H1 (cell line): ENCODE results near the gene PAQR8. TPM values are rescaled to one million over a fixed set of nuclear protein-coding genes. Genes with fewer than 3 reads are reported as not detected.

ENCODE experiments used
- CTCF ChIA-PET: fragments of 300-600 bp; sonication (Branson Sonifier 250); formaldehyde crosslinking; loops from one replicate; lab custom pipeline; 2021; ENCODE audit not compliant: partially characterized antibody; lab: Charles Lee
- POLR2A ChIA-PET: fragments of 300-600 bp; sonication (Branson Sonifier 250); formaldehyde crosslinking; loops from one replicate; lab custom pipeline; 2021; ENCODE audit warnings: inconsistent platforms; ENCODE audit not compliant: partially characterized antibody; lab: Charles Lee
- DNase-seq, 2 experiments: peaks; one replicate each; pipeline versions ENCODE4 v3.0.0 to v3.0.0-alpha.2; 2010 to 2022; ENCODE audit warnings: low spot score in 2 of 2, low read depth in 1 of 2, mixed read lengths in 1 of 2
- FAIRE-seq: peaks from 2 replicates; lab custom pipeline; 2011; peaks lifted over from hg19 to GRCh38; lab: Jason Lieb, UNC
- H2AFZ ChIP-seq: 2 replicates; pipeline ENCODE4 v1.8.1; 2012; ENCODE audit warnings: low read length, inconsistent platforms
- H2AK5ac ChIP-seq: 2 replicates; pipeline ENCODE4 v1.6.1; 2013; ENCODE audit warnings: low read depth, low read length
- H2BK120ac ChIP-seq: replicated peaks from 2 replicates; pipeline ENCODE3; 2013; ENCODE audit warnings: low read depth, low read length, inconsistent platforms
- H2BK12ac ChIP-seq: 2 replicates; pipeline ENCODE4 v1.6.1; 2013; ENCODE audit warnings: low read depth, low read length
- H2BK15ac ChIP-seq: 2 replicates; pipeline ENCODE4 v1.6.1; 2013; ENCODE audit warnings: low read length
- H2BK20ac ChIP-seq: 2 replicates; pipeline ENCODE4 v1.6.1; 2013; ENCODE audit warnings: low read length
- H2BK5ac ChIP-seq: 2 replicates; pipeline ENCODE4 v1.6.1; 2013; ENCODE audit warnings: low read depth, low read length
- H3K14ac ChIP-seq: 2 replicates; pipeline ENCODE4 v1.6.1; 2013; ENCODE audit warnings: inconsistent platforms; ENCODE audit not compliant: insufficient read length
- H3K18ac ChIP-seq: 2 replicates; pipeline ENCODE4 v1.6.1; 2013; ENCODE audit warnings: low read length; ENCODE audit errors: extremely low read depth
- H3K23ac ChIP-seq: 2 replicates; pipeline ENCODE4 v1.6.1; 2013; ENCODE audit warnings: inconsistent platforms; ENCODE audit not compliant: insufficient read length
- H3K23me2 ChIP-seq: 2 replicates; pipeline ENCODE4 v1.6.1; 2013; ENCODE audit warnings: low read depth, low read length
- H3K27ac ChIP-seq: 2 replicates; pipeline ENCODE4 v1.6.1; 2011; ENCODE audit warnings: low read depth, low read length, inconsistent platforms
- H3K27me3 ChIP-seq, 4 experiments: replicated peaks in 1 of 4; 1 replicate in 1 of 4; 2 replicates in 3 of 4; pipeline versions ENCODE4 v1.6.1 to v1.8.1; 2011 to 2013; ENCODE audit warnings: low read length in 3 of 4, mild to moderate bottlenecking in 3 of 4, inconsistent platforms in 2 of 4, mixed read lengths in 2 of 4, moderate library complexity in 1 of 4; ENCODE audit not compliant: control insufficient read depth in 3 of 4, insufficient read depth in 3 of 4; ENCODE audit errors: extremely low read depth in 1 of 4
- H3K36me3 ChIP-seq, 4 experiments: 2 replicates each; pipeline versions ENCODE4 v1.6.1 to v1.8.1; 2011 to 2013; ENCODE audit warnings: mild to moderate bottlenecking in 4 of 4, low read length in 3 of 4, moderate library complexity in 2 of 4, control low read depth in 1 of 4, inconsistent platforms in 1 of 4; ENCODE audit not compliant: insufficient read depth in 4 of 4, control insufficient read depth in 2 of 4
- H3K4ac ChIP-seq: replicated peaks from 2 replicates; pipeline ENCODE3; 2013; ENCODE audit warnings: low read length, low read depth, mixed read lengths, inconsistent platforms; ENCODE audit not compliant: insufficient read length
- H3K4me1 ChIP-seq, 4 experiments: replicated peaks in 1 of 4; 1 replicate in 1 of 4; 2 replicates in 3 of 4; pipeline versions ENCODE4 v1.6.1 to v1.8.1; 2011 to 2013; ENCODE audit warnings: low read length in 3 of 4, inconsistent platforms in 2 of 4, mixed read lengths in 1 of 4; ENCODE audit not compliant: insufficient read depth in 4 of 4, control insufficient read depth in 3 of 4
- H3K4me2 ChIP-seq, 2 experiments: 2 replicates each; pipeline versions ENCODE4 v1.6.1 to v1.8.1; 2011 to 2013; ENCODE audit warnings: low read depth in 2 of 2, low read length in 2 of 2, control low read depth in 1 of 2, inconsistent platforms in 1 of 2, mild to moderate bottlenecking in 1 of 2; ENCODE audit not compliant: insufficient read depth in 1 of 2
- H3K4me3 ChIP-seq, 4 experiments: fragments of 200-600, 300-600 bp in 1 of 4; sonication (generic), shearing (Covaris generic), sonication (Bioruptor Twin) in 1 of 4; 2 replicates each; pipeline versions ENCODE4 v1.5.1 to v1.8.1; 2011 to 2016; ENCODE audit warnings: low read length in 4 of 4, low read depth in 3 of 4, control low read depth in 2 of 4, inconsistent platforms in 2 of 4, mild to moderate bottlenecking in 2 of 4, mixed read lengths in 1 of 4, moderate library complexity in 1 of 4; ENCODE audit not compliant: insufficient read depth in 2 of 4; ENCODE audit errors: extremely low read depth in 1 of 4
- H3K56ac ChIP-seq: replicated peaks from 2 replicates; pipeline ENCODE3; 2013; ENCODE audit warnings: low read depth, mild to moderate bottlenecking, mixed read lengths, low read length, inconsistent platforms; ENCODE audit not compliant: insufficient read length
- H3K79me1 ChIP-seq: 2 replicates; pipeline ENCODE4 v1.6.1; 2013; ENCODE audit warnings: low read depth, low read length, control low read depth
- H3K79me2 ChIP-seq, 2 experiments: 2 replicates each; pipeline versions ENCODE4 v1.6.1 to v1.8.1; 2012 to 2013; ENCODE audit warnings: low read length in 2 of 2, mild to moderate bottlenecking in 2 of 2, inconsistent platforms in 1 of 2; ENCODE audit not compliant: insufficient read depth in 2 of 2, control insufficient read depth in 1 of 2
- H3K9ac ChIP-seq, 4 experiments: replicated peaks in 1 of 4; 1 replicate in 1 of 4; 2 replicates in 3 of 4; pipeline versions ENCODE4 v1.6.1 to v1.8.1; 2011 to 2013; ENCODE audit warnings: low read depth in 3 of 4, low read length in 3 of 4, control low read depth in 2 of 4, mild to moderate bottlenecking in 2 of 4, moderate library complexity in 2 of 4, inconsistent platforms in 1 of 4; ENCODE audit errors: extremely low read depth in 1 of 4
- H3K9me3 ChIP-seq, 2 experiments: 2 replicates each; pipeline versions ENCODE4 v1.6.1 to v1.8.1; 2012 to 2013; ENCODE audit warnings: mild to moderate bottlenecking in 2 of 2, moderate library complexity in 2 of 2, control low read depth in 1 of 2, inconsistent platforms in 1 of 2, low read depth in 1 of 2, low read length in 1 of 2, mixed read lengths in 1 of 2; ENCODE audit not compliant: insufficient read depth in 2 of 2
- H4K20me1 ChIP-seq, 2 experiments: replicated peaks in 1 of 2; 2 replicates each; pipeline versions ENCODE3 to v1.8.1; 2011 to 2013; ENCODE audit warnings: inconsistent platforms in 2 of 2, low read length in 2 of 2, mild to moderate bottlenecking in 1 of 2; ENCODE audit not compliant: insufficient read depth in 2 of 2, control insufficient read depth in 1 of 2
- H4K5ac ChIP-seq: 2 replicates; pipeline ENCODE4 v1.6.1; 2013; ENCODE audit warnings: low read length, low read depth, mixed read lengths, inconsistent platforms; ENCODE audit not compliant: insufficient read length
- H4K8ac ChIP-seq: 2 replicates; pipeline ENCODE4 v1.8.0; 2013; ENCODE audit warnings: mild to moderate bottlenecking, moderate library complexity, low read length, inconsistent platforms; ENCODE audit not compliant: insufficient read depth; ENCODE audit errors: extremely low read depth
- H4K91ac ChIP-seq: replicated peaks from 2 replicates; pipeline ENCODE3; 2013; ENCODE audit warnings: low read length, mixed read lengths, inconsistent platforms; ENCODE audit not compliant: insufficient read length
- BRCA1 ChIP-seq: IDR thresholded peaks from 2 replicates; pipeline ENCODE4 v1.6.1; 2012; ENCODE audit warnings: low read depth, low read length, improper control_type of control experiment
- CBX8 ChIP-seq: fragments of 300-800, 300-1000 bp; sonication (generic); IDR thresholded peaks from 2 replicates; pipeline ENCODE4 v1.7.1; 2016; ENCODE audit warnings: low read depth, low read length, borderline replicate concordance
- CEBPB ChIP-seq: IDR thresholded peaks from 2 replicates; pipeline ENCODE4 v1.6.1; 2012; ENCODE audit warnings: low read depth, low read length
- CREB1 ChIP-seq: IDR thresholded peaks from 2 replicates; pipeline ENCODE4 v1.6.1; 2012; ENCODE audit warnings: inconsistent platforms
- EZH2 ChIP-seq: fragments of 200-600 bp; sonication (generic); IDR thresholded peaks from 2 replicates; pipeline ENCODE4 v1.7.1; 2012; ENCODE audit warnings: low read depth, mild to moderate bottlenecking, moderate library complexity, low read length, inconsistent platforms; ENCODE audit not compliant: severe bottlenecking
- NRF1 ChIP-seq: IDR thresholded peaks from 2 replicates; pipeline ENCODE4 v1.6.1; 2011; ENCODE audit warnings: mild to moderate bottlenecking, low read depth, low read length, improper control_type of control experiment
- PHF8 ChIP-seq: fragments of 200-600 bp; sonication (generic); conservative IDR thresholded peaks from 2 replicates; pipeline ENCODE4 v1.7.1; 2012; ENCODE audit warnings: low read depth, mild to moderate bottlenecking, inconsistent platforms, low read length, moderate library complexity
- POU5F1 ChIP-seq: IDR thresholded peaks from 2 replicates; pipeline ENCODE4 v1.6.1; 2011; ENCODE audit warnings: low read depth, mild to moderate bottlenecking, low read length, moderate library complexity
- RXRA ChIP-seq: IDR thresholded peaks from 2 replicates; pipeline ENCODE4 v1.6.1; 2011; ENCODE audit warnings: low read depth, mild to moderate bottlenecking, low read length, moderate library complexity; ENCODE audit not compliant: insufficient read depth
- SP1 ChIP-seq: IDR thresholded peaks from 2 replicates; pipeline ENCODE4 v1.6.1; 2011; ENCODE audit warnings: low read depth, low read length
- SP4 ChIP-seq: IDR thresholded peaks from 2 replicates; pipeline ENCODE4 v1.6.1; 2012; ENCODE audit warnings: low read length, inconsistent platforms
- TAF7 ChIP-seq: optimal IDR thresholded peaks from 2 replicates; pipeline ENCODE3; 2011; ENCODE audit warnings: low read depth, mild to moderate bottlenecking, inconsistent platforms, low read length, moderate library complexity, borderline replicate concordance
- TCF12 ChIP-seq: IDR thresholded peaks from 2 replicates; pipeline ENCODE4 v1.6.1; 2011; ENCODE audit warnings: low read depth, mild to moderate bottlenecking, low read length
- YY1 ChIP-seq: IDR thresholded peaks from 2 replicates; pipeline ENCODE4 v1.6.1; 2011; ENCODE audit warnings: low read depth, mild to moderate bottlenecking, low read length
- ZNF274 ChIP-seq: IDR thresholded peaks from 2 replicates; pipeline ENCODE4 v1.7.0; 2012; ENCODE audit warnings: low read length, borderline replicate concordance; ENCODE audit errors: extremely low read depth
- WGBS, 2 experiments: shearing (Covaris generic) in 1 of 2; methylation state at CpG; one replicate each; pipeline versions ENCODE4 v1.1.6 to v1.1.7; 2013 to 2015; ENCODE audit warnings: low lambda C conversion rate in 2 of 2, mixed read lengths in 2 of 2, inconsistent platforms in 1 of 2, low coverage in 1 of 2, missing lambda C conversion rate in 1 of 2; ENCODE audit not compliant: insufficient replicate concordance in 2 of 2, insufficient coverage in 1 of 2, insufficient read length in 1 of 2; ENCODE audit errors: extremely low coverage in 1 of 2, missing lambda C conversion rate in 1 of 2; 5-methylcytosine and 5-hydroxymethylcytosine counted together
- polyA plus RNA-seq, 7 experiments: library from polyadenylated mRNA; depleted of rRNA in 3 of 7; stranded (reverse) in 5 of 7; unstranded in 2 of 7; fragments of >200 nt in 5 of 7; fragments of 200-250 nt in 2 of 7; gene quantifications; 1 replicate in 5 of 7; 2 replicates in 1 of 7; 4 replicates in 1 of 7; pipeline versions ENCODE4 v1.2.1 to v1.2.3, GENCODE V29; 2011 to 2013; ENCODE audit warnings: missing spikeins in 2 of 7, mixed read lengths in 2 of 7
- total RNA-seq: library from RNA; stranded (reverse); fragmentation: NEBNext Ultra II Directional; extraction: Animal tissue kit (Norgen Biotek cat#: 25700); gene quantifications from 2 replicates; pipeline ENCODE4 v1.2.1, GENCODE V29; 2021

The PAQR8 gene
- total and polyA plus RNA-seq, 2 of the 8 experiments (the other 6 are each of a cell fraction or from before 2014, with no cell fraction given) = 7.6 to 9.6 TPM

- Histone ChIP-seq H4K5ac (no peak overlapping the region), H3K18ac (no peak overlapping the region), H3K4me1 (no peaks in the 10 kb centered on the region), H4K20me1 (no peaks in the 10 kb centered on the region), H3K4ac (no peak overlapping the region), H4K91ac (no peak overlapping the region), H2BK5ac (no peak overlapping the region), H3K79me2 (no peaks in the 10 kb centered on the region), H2BK12ac (no peak overlapping the region), H2BK20ac (no peak overlapping the region), H3K9me3 (no peaks in the 10 kb centered on the region), H3K79me1 (no peaks in the 10 kb centered on the region), H3K9ac (no peak overlapping the region), H3K56ac (no peak overlapping the region), H3K14ac (no peak overlapping the region), H3K27ac (no peak overlapping the region), H3K4me2 (no peak overlapping the region), H2AK5ac (no peak overlapping the region), H3K23ac (no peak overlapping the region), H2BK120ac (no peak overlapping the region), H3K36me3 (no peaks in the 10 kb centered on the region), H3K23me2 (no peaks in the 10 kb centered on the region), H2AFZ (no peak overlapping the region), H3K4me3 (no peak overlapping the region), H2BK15ac (no peak overlapping the region), H4K8ac (no peak overlapping the region), H3K27me3 (no peaks in the 10 kb centered on the region; a peak in 1 of 7 replicates)
- POLR2A ChIA-PET = interaction anchor here (1.1 to 1.2 kb wide), 2 partner anchors 12 to 53 kb away, joined by 3 to 4 read pairs; partner anchors contain the start of gene MCM3
- CTCF ChIA-PET = interaction anchor here (1.0 to 1.6 kb wide), 3 partner anchors 10 to 13 kb away, joined by 3 to 6 read pairs (median 5); no protein-coding TSS in a partner anchor
- TF ChIP-seq BRCA1 = no peak
- no peak for TF ChIP-seq YY1
- TF ChIP-seq TAF7 = no peak
- TF ChIP-seq NRF1 = no peak
- no peak for TF ChIP-seq CREB1
- no peak for TF ChIP-seq CEBPB
- no peak for TF ChIP-seq TCF12
- no peak for TF ChIP-seq PHF8
- no peak for TF ChIP-seq RXRA
- TF ChIP-seq CBX8 = no peak
- TF ChIP-seq ZNF274 = no peak
- TF ChIP-seq SP4 = no peak
- TF ChIP-seq POU5F1 = no peak
- no peak for TF ChIP-seq EZH2
- TF ChIP-seq SP1 = no peak
- 91% methylated on average over 5 of the region's 5 CpGs; no CpG with 5 or more reads in 1 of the 2 experiments for WGBS, 2 experiments
- DNase-seq (no peak), FAIRE-seq (no peak)
Measured at GRCh38 chr6:52337633-52338290, 24.2 kb upstream of the PAQR8 start.
